H1 (cell line): ENCODE measurements around the gene GIMAP7. TPM values are rescaled to one million over a fixed set of nuclear protein-coding genes. Genes with fewer than 3 reads are reported as not detected.

Experiments
- polyA plus RNA-seq, 7 experiments: library from polyadenylated mRNA; depleted of rRNA in 3 of 7; stranded (reverse) in 5 of 7; unstranded in 2 of 7; fragments of >200 nt in 5 of 7; fragments of 200-250 nt in 2 of 7; gene quantifications; 1 replicate in 5 of 7; 2 replicates in 1 of 7; 4 replicates in 1 of 7; pipeline versions ENCODE4 v1.2.1 to v1.2.3, GENCODE V29; 2011 to 2013; ENCODE audit warnings: missing spikeins in 2 of 7, mixed read lengths in 2 of 7
- total RNA-seq: library from RNA; stranded (reverse); fragmentation: NEBNext Ultra II Directional; extraction: Animal tissue kit (Norgen Biotek cat#: 25700); gene quantifications from 2 replicates; pipeline ENCODE4 v1.2.1, GENCODE V29; 2021

Gene GIMAP7
- total and polyA plus RNA-seq, 2 of the 8 experiments (the other 6 are each of a cell fraction or from before 2014, with no cell fraction given) = not detected

Other genes with a start within 250 kb of the GIMAP7 start
- gene LRRC61, start 191.5 kb upstream of the GIMAP7 start, total RNA-seq = 0.73 and 1.0 TPM in 2 replicates
- gene LRRC61, start 191.5 kb upstream of the GIMAP7 start, polyA plus RNA-seq (2011; rRNA removed) = 44.8 and 72.4 TPM in 2 replicates
- 0.84 TPM in 1 of 2 replicates, not detected in the other for gene ACTR3C, start 191.3 kb upstream of the GIMAP7 start, total RNA-seq
- gene ACTR3C, start 191.3 kb upstream of the GIMAP7 start, polyA plus RNA-seq (2011; rRNA removed) = 0.78 and 1.5 TPM in 2 replicates
- 254 and 264 TPM in 2 replicates for gene RARRES2, start 173.2 kb upstream of the GIMAP7 start, total RNA-seq
- gene RARRES2, start 173.2 kb upstream of the GIMAP7 start, polyA plus RNA-seq (2011; rRNA removed) = 441 and 483 TPM in 2 replicates
- gene REPIN1, start 146.1 kb upstream of the GIMAP7 start, total RNA-seq = 125 and 130 TPM in 2 replicates
- gene REPIN1, start 146.1 kb upstream of the GIMAP7 start, polyA plus RNA-seq (2011; rRNA removed) = 98.6 and 147 TPM in 2 replicates
- gene ZNF775, start 135.5 kb upstream of the GIMAP7 start, total RNA-seq = 21.5 and 24.9 TPM in 2 replicates
- gene ZNF775, start 135.5 kb upstream of the GIMAP7 start, polyA plus RNA-seq (2011; rRNA removed) = 13.6 and 22.5 TPM in 2 replicates
- not detected in 2 replicates for gene GIMAP8, start 64.2 kb upstream of the GIMAP7 start, total RNA-seq
- not detected in 2 replicates for gene GIMAP8, start 64.2 kb upstream of the GIMAP7 start, polyA plus RNA-seq (2011; rRNA removed)
- 0.22 TPM in 1 of 2 replicates, not detected in the other for gene GIMAP4, start 52.5 kb downstream of the GIMAP7 start, total RNA-seq
- gene GIMAP4, start 52.5 kb downstream of the GIMAP7 start, polyA plus RNA-seq (2011; rRNA removed) = 0.20 TPM in 1 of 2 replicates, not detected in the other
- gene GIMAP6, start 117.5 kb downstream of the GIMAP7 start, total RNA-seq = not detected in 2 replicates
- not detected in 2 replicates for gene GIMAP6, start 117.5 kb downstream of the GIMAP7 start, polyA plus RNA-seq (2011; rRNA removed)
- gene GIMAP2, start 170.8 kb downstream of the GIMAP7 start, total RNA-seq = not detected in 2 replicates
- not detected in 2 replicates for gene GIMAP2, start 170.8 kb downstream of the GIMAP7 start, polyA plus RNA-seq (2011; rRNA removed)
- gene GIMAP1, start 201.7 kb downstream of the GIMAP7 start, total RNA-seq = not detected in 2 replicates
- not detected in 2 replicates for gene GIMAP1, start 201.7 kb downstream of the GIMAP7 start, polyA plus RNA-seq (2011; rRNA removed)
- gene GIMAP5, start 222.5 kb downstream of the GIMAP7 start, total RNA-seq = not detected in 2 replicates
- gene GIMAP5, start 222.5 kb downstream of the GIMAP7 start, polyA plus RNA-seq (2011; rRNA removed) = not detected in 2 replicates